HG03045 (cell line): ENCODE measurements around the gene HECTD1.
"Not testable (repeated sequence)": the region's sequence is repeated elsewhere in the genome, so short reads cannot be mapped to it uniquely, and the experiment has no call there.

ENCODE experiments used
- ATAC-seq: cut with Tn5 transposase; IDR thresholded peaks from one replicate; pipeline ENCODE4 v1.9.1; 2021; ENCODE audit warnings: mild to moderate bottlenecking, moderate library complexity; ENCODE audit not compliant: unreplicated experiment

The HECTD1 gene

DNA sequence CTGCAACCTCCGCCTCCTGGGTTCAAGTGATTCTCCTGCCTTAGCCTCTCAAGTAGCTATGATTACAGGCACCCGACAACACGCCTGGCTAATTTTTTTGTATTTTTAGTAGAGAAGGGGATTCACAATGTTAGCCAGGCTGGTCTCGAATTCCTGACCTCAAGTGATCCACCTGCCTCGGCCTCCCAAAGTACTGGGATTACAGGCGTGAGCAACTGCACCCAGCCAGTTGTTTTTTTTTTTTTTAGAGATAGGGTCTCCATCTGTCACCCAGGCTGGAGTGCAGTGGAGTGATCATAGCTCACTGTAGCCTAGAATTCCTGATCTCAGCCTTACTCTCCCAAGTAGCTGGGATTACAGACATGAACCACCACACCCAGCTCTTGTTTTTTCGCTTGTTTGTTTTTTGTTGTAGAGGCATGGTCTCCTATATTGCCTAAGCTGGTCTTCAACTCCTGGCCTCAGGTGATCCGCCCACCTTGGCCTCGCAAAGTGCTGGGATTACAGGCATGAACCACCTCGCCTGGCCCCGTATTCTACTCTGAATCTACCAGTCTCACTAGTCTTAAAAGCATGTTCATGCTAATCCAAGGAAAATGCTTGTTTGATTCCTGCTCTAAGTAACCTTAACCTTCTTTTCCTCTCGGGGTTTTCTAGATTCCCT is 149.8 kb downstream of the HECTD1 start:
- ATAC-seq: no peak

DNA sequence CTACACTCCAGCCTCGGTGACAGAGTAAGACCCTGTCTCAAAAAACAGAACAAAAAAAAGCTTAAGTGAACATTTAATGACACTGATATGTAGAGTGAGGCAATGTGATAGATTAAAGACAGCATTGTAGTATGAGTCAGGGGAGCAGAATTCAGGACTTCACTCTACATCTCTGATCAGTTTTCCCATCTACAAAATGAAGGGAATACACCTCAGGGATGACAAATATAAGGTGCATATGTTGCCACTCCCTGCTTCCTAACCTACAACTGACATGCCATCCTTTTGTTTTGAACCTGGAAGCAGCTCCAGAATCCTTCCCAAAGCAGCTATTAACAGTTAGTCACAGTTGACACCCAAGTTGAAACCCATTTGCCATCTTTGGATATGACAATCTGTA is 150.6 kb downstream of the HECTD1 start:
- ATAC-seq: no peak

DNA sequence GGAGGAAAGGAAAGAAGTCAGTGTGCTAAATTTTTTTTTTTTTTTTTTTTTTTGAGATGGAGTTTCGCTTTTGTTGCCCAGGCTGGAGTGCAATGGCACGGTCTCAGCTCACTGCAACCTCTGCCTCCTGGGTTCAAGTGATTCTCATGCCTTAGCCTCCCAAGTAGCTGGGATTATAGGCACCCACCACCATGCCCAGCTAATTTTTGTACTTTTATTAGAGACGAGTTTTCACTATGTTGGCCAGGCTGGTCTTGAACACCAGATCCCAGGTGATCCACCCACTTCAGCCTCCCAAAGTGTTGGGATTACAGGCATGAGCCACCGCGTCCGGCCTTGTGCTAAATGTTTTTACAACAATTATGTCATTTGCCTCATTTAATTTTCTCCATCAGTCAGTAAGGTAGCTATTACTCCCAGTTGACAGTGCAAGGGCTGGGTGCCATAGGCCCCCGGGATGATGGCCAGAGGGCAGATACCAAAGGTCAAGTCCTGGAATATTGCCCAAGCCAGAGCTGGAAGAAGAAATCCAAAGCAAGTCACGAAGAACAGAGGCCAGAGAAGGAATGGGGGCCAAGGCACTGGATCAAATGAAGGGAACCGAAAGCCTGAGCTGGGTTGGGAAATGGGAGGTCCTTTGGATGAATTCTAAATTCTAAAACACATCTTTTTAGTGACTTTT is 154.5 kb downstream of the HECTD1 start:
- ATAC-seq: not testable (repeated sequence)

DNA sequence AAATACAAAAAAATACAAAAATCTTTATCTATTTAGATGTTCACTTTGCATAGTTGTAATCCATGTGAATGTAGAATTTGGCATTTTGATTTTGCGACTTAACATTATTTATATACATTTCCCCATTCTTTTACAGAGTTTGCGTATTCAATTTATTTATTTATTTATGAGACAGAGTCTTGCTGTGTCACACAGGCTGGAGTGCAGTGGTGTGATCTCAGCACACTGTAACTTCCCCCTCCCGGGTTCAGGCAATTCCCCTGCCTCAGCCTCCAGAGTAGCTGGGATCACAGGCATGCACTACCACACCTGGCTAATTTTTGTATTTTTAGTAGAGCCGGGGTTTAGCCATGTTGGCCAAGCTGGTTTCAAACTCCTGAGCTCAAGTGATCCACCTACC is 156.1 kb downstream of the HECTD1 start:
- no peak for ATAC-seq

DNA sequence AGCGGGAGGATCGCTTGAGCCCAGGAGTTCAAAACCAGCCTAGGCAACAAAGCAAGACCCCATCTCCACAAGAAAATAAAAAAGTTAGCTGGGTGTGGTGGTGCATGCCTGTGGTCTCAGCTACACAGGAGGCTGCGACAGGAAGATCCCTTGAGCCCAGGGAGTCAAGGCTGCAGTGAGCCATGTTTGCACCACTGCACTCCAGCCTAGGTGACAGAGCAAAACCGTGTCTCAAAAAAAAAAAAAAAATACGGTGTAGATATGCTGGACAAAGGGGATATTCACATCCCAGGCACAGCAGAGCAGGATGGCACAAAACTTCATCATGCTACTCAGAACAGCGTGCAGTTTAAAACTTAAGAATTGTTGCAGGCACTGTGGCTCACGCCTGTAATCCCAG is 156.6 kb downstream of the HECTD1 start:
- ATAC-seq: no peak
